ENCODE measurements around the gene FATE1.

FATE1 gene

GRCh38 chrX:151723156-151723760 lies 7.4 kb downstream of the FATE1 start:
- no peaks in the 10 kb centered on the region for H3K79me2 ChIP-seq (ENCODE audit: insufficient read depth, low read length)
- H3K4me2 ChIP-seq (ENCODE audit: insufficient read depth, low read length) = no peak overlapping the region
- H3K4me3 ChIP-seq (ENCODE audit: low read depth in 1 of 2, low read length in 2 of 2) = no peak overlapping the region
- H3K9ac ChIP-seq (ENCODE audit: low read depth, low read length) = no peak overlapping the region
- H2AFZ ChIP-seq (ENCODE audit: low read depth, low read length) = no peak overlapping the region
- H3K27me3 ChIP-seq (ENCODE audit: insufficient read depth, low read length, poor library complexity) = no peaks in the 10 kb centered on the region
- H4K20me1 ChIP-seq (ENCODE audit: insufficient read depth, low read length) = no peaks in the 10 kb centered on the region
- TF ChIP-seq, protein P1, sequence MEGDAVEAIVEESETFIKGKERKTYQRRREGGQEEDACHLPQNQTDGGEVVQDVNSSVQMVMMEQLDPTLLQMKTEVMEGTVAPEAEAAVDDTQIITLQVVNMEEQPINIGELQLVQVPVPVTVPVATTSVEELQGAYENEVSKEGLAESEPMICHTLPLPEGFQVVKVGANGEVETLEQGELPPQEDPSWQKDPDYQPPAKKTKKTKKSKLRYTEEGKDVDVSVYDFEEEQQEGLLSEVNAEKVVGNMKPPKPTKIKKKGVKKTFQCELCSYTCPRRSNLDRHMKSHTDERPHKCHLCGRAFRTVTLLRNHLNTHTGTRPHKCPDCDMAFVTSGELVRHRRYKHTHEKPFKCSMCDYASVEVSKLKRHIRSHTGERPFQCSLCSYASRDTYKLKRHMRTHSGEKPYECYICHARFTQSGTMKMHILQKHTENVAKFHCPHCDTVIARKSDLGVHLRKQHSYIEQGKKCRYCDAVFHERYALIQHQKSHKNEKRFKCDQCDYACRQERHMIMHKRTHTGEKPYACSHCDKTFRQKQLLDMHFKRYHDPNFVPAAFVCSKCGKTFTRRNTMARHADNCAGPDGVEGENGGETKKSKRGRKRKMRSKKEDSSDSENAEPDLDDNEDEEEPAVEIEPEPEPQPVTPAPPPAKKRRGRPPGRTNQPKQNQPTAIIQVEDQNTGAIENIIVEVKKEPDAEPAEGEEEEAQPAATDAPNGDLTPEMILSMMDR (IDR thresholded peaks at IDR 0.05; ENCODE audit: borderline replicate concordance, extremely low read depth, low read length, poor library complexity, severe bottlenecking) = no peak
- no peak for TF ChIP-seq EZH2 (IDR thresholded peaks at IDR 0.05; ENCODE audit: borderline replicate concordance, low read depth, low read length, severe bottlenecking)
- H3K9me3 ChIP-seq (ENCODE audit: insufficient read depth, low read length, severe bottlenecking) = no peaks in the 10 kb centered on the region
- H3K27ac ChIP-seq (ENCODE audit: low read length) = no peak overlapping the region
- ATAC-seq (ENCODE audit: insufficient read depth, low read depth) = no peak
- no peak for DNase-seq
- H3K4me1 ChIP-seq (ENCODE audit: insufficient read depth, low read length) = no peaks in the 10 kb centered on the region
- no peaks in the 10 kb centered on the region for H3K36me3 ChIP-seq (ENCODE audit: insufficient read depth, low read length)

GRCh38 chrX:151724563-151725337 lies 8.9 kb downstream of the FATE1 start:
- no peaks in the 10 kb centered on the region for H3K36me3 ChIP-seq (ENCODE audit: insufficient read depth, low read length)
- no peaks in the 10 kb centered on the region for H3K4me1 ChIP-seq (ENCODE audit: insufficient read depth, low read length)
- no peak overlapping the region for H3K4me2 ChIP-seq (ENCODE audit: insufficient read depth, low read length)
- H3K4me3 ChIP-seq (ENCODE audit: low read depth in 1 of 2, low read length in 2 of 2) = no peak overlapping the region
- H3K27me3 ChIP-seq (ENCODE audit: insufficient read depth, low read length, poor library complexity) = no peaks in the 10 kb centered on the region
- H3K79me2 ChIP-seq (ENCODE audit: insufficient read depth, low read length) = no peaks in the 10 kb centered on the region
- no peak overlapping the region for H3K9ac ChIP-seq (ENCODE audit: low read depth, low read length)
- no peak overlapping the region for H2AFZ ChIP-seq (ENCODE audit: low read depth, low read length)
- ATAC-seq (ENCODE audit: insufficient read depth, low read depth) (no peak), DNase-seq (no peak)
- no peaks in the 10 kb centered on the region for H4K20me1 ChIP-seq (ENCODE audit: insufficient read depth, low read length)
- no peak overlapping the region for H3K27ac ChIP-seq (ENCODE audit: low read length)
- no peak for TF ChIP-seq EZH2 (IDR thresholded peaks at IDR 0.05; ENCODE audit: borderline replicate concordance, low read depth, low read length, severe bottlenecking)
- no peaks in the 10 kb centered on the region for H3K9me3 ChIP-seq (ENCODE audit: insufficient read depth, low read length, severe bottlenecking)

DNA sequence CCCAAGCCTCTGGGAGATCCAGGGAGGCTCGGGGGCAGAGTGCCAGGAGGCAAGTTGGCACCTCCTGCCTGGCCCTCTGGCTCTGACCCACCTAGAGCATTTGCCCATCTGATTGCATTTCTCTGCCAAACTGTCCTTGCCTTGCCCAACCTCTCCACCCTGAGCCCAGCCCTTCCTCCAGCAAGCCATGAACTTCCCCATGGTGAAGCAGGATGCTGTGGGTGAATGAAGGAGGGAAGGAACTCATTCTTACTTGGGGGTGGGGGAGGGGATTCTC lies 9.4 kb downstream of the FATE1 start:
- Histone ChIP-seq H3K4me3 (ENCODE audit: low read depth in 1 of 2, low read length in 2 of 2) (no peak overlapping the region), H3K79me2 (ENCODE audit: insufficient read depth, low read length) (no peaks in the 10 kb centered on the region), H3K4me1 (ENCODE audit: insufficient read depth, low read length) (no peaks in the 10 kb centered on the region), H3K27me3 (ENCODE audit: insufficient read depth, low read length, poor library complexity) (no peaks in the 10 kb centered on the region), H3K9me3 (ENCODE audit: insufficient read depth, low read length, severe bottlenecking) (no peaks in the 10 kb centered on the region), H3K4me2 (ENCODE audit: insufficient read depth, low read length) (no peak overlapping the region), H4K20me1 (ENCODE audit: insufficient read depth, low read length) (no peaks in the 10 kb centered on the region), H3K27ac (ENCODE audit: low read length) (no peak overlapping the region), H3K36me3 (ENCODE audit: insufficient read depth, low read length) (no peaks in the 10 kb centered on the region), H2AFZ (ENCODE audit: low read depth, low read length) (no peak overlapping the region), H3K9ac (ENCODE audit: low read depth, low read length) (no peak overlapping the region)
- TF ChIP-seq, protein P1 (IDR thresholded peaks at IDR 0.05; ENCODE audit: borderline replicate concordance, extremely low read depth, low read length, poor library complexity, severe bottlenecking) = no peak
- TF ChIP-seq EZH2 (IDR thresholded peaks at IDR 0.05; ENCODE audit: borderline replicate concordance, low read depth, low read length, severe bottlenecking) = no peak
- ATAC-seq (ENCODE audit: insufficient read depth, low read depth) = no peak
- DNase-seq = no peak

DNA sequence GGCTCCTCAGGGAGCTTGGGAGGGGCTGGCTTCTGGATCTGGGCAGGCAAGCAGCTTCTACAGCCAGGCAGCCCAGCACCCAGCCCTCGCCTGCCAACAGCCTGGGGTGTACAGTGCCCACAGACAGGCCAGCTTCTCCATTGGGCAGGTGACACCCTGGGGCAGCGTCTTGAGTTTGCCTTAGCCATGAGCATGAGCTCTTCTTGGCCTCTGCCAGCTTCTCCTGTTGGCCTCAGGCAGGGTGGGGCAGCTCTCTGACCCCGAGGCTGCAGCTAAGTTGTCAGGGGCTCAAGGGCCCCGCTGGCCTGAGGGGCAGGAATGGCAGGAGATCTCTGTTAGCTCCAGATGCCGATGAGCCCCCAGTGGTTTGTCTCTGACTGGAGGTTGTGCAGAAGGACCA lies 10.9 kb downstream of the FATE1 start:
- TF ChIP-seq, protein P1 (IDR thresholded peaks at IDR 0.05; ENCODE audit: borderline replicate concordance, extremely low read depth, low read length, poor library complexity, severe bottlenecking) = no peak
- TF ChIP-seq EZH2 (IDR thresholded peaks at IDR 0.05; ENCODE audit: borderline replicate concordance, low read depth, low read length, severe bottlenecking) = no peak
- no peak overlapping the region for H2AFZ ChIP-seq (ENCODE audit: low read depth, low read length)

More for the DNA sequence above, 10.9 kb downstream of the FATE1 start:
- Histone ChIP-seq H3K4me2 (ENCODE audit: insufficient read depth, low read length) (no peak overlapping the region), H3K27me3 (ENCODE audit: insufficient read depth, low read length, poor library complexity) (no peaks in the 10 kb centered on the region), H3K4me1 (ENCODE audit: insufficient read depth, low read length) (no peaks in the 10 kb centered on the region), H3K36me3 (ENCODE audit: insufficient read depth, low read length) (no peaks in the 10 kb centered on the region), H3K9me3 (ENCODE audit: insufficient read depth, low read length, severe bottlenecking) (no peaks in the 10 kb centered on the region), H3K4me3 (ENCODE audit: low read depth in 1 of 2, low read length in 2 of 2) (no peak overlapping the region), H3K27ac (ENCODE audit: low read length) (no peak overlapping the region), H3K79me2 (ENCODE audit: insufficient read depth, low read length) (no peaks in the 10 kb centered on the region), H4K20me1 (ENCODE audit: insufficient read depth, low read length) (no peaks in the 10 kb centered on the region), H3K9ac (ENCODE audit: low read depth, low read length) (no peak overlapping the region)
- DNase-seq (no peak), ATAC-seq (ENCODE audit: insufficient read depth, low read depth) (no peak)
